Adipose tissue (tissue), 3 donors: ENCODE data around the gene ROPN1L. TPM values are rescaled to one million over a fixed set of nuclear protein-coding genes. Genes with fewer than 3 reads are reported as not detected.
"Not testable (repeated sequence)": the region's sequence is repeated elsewhere in the genome, so short reads cannot be mapped to it uniquely, and the experiment has no call there.

Experiments
- H3K27ac ChIP-seq: one replicate; pipeline ENCODE4 v1.5.1; 2013; ENCODE audit warnings: low read depth, low read length
- WGBS, 3 donors: extraction: QIAGEN DNeasy Blood & Tissue Kit; methylation state at CpG; one replicate each; pipeline ENCODE4 v1.1.7; 2013; 5-methylcytosine and 5-hydroxymethylcytosine counted together
- polyA plus RNA-seq, 3 donors: library from polyadenylated mRNA; stranded (reverse); fragments of 200-250 nt; gene quantifications; one replicate each; pipeline ENCODE4 v1.2.3, GENCODE V29; 2013
- donor health status: healthy with polysubstance abuse.
- donor health status: Bipolar disorder and iron deficiency.
- donor health status: healthy.

ROPN1L gene
- polyA plus RNA-seq, 3 donors, result 0.89 to 2.6 (median 2.1) TPM

DNA sequence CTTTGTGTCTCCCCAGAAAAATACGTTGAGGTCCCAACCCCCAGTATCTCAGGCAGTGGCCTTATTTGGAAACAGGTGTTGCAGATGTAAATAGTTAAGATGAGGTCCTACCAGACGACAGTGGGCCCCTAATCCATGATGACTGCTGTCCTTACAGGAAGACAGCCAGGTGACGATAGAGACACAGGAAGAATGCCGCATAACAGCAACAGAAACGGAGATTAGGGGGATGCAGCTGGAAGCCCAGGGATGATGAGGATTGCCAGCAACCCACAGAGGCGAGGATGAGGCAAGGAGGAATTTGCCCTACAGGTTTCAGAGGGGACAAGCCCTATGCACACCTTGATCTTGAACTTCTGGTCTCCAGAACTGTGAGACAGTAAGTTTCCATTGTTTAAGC lies 46.5 kb downstream of the ROPN1L start:
- no peak overlapping the region for H3K27ac ChIP-seq
- WGBS, 3 donors, result 67 to 71% (median 71%) methylated on average over 6 of the region's 6 CpGs

DNA sequence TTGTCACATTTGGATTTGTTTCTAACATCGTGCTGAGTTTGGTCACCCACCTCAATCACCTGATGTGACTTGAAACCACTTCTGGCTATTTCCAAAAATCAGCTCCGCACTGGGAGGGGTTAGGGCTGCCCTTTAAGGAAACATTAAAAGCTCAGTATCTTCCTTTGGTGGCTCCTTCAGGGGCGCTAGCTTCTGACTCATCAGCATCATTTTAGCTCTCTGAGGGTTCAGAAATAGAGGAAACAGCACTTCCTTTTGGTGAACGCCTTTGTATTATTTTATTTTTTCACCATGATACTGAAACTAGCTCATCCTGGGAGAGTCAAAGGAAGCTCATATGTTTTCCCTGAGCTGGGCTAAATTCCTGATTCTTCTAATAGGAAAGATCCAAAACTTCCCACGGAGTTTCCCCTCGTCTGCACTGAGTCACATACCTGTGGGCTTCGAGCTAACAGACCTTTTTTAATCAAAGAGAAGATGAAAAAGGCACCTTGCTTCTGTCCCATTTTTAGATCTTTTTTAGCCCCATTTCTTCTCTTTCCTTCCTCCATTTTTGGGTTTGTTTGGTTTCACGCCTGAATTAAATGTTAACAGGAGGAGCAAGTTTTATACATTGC lies 48.2 kb downstream of the ROPN1L start:
- H3K27ac ChIP-seq, result no peak overlapping the region
- WGBS, 3 donors, result 27 to 54% (median 30%) methylated on average over 8 of the region's 8 CpGs

DNA sequence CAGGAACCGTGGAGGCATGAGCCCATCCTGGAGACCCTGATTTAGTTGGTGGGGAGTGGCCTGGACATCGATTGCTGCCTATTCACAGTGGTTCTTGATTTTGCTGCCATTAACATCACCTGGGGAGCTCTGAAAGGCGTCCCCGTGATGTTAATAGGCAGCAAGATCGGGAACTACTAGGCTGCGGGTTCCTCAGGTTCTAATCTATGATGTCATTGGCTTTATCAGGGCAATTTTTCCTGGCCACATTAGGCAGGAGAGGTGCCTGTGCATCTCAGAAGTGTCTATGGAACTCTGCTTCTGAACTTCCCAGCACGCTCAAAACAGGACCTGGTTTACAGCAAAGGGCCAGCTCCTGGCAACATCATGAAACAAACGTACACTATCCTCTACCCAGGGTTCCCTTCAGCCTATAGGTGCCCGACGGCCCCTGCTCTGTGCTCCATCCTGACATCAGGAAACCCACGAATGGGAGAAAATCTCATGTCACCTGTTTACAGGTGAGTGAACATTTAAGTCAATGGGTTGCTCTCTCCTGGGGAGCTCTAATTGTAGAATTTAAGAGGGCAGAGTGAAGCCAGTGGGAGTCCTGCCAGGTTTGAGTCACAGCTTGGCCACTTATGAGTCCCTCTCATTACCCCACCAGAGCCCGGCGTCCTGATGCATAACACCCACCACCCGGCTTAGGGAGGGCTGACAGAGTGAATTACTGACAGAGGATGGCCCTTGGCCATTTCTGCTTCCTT lies 49.4 kb downstream of the ROPN1L start:
- WGBS, 3 donors, result 68 to 86% (median 85%) methylated on average over 14 of the region's 14 CpGs

DNA sequence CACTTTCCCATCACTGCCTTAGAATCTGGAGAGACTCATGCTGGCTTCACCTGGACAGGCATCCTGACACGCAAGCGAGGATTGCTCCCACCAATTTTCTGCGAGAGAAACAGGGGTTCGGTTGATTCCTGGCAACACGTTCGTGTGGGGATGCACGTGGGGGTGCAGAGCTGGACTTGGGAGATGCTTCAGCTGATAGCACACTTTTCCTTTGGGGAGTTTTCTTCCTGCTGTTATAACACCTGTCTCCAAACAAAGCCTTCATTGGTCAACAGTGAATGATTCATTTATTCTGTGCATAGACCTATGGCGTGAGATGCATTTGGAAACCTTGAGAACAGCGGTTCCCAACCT lies 50.0 kb downstream of the ROPN1L start:
- 86 to 94% (median 89%) methylated on average over 9 of the region's 9 CpGs for WGBS, 3 donors
- no peak overlapping the region for H3K27ac ChIP-seq

More for the DNA sequence above, 49.4 kb downstream of the ROPN1L start:
- no peak overlapping the region for H3K27ac ChIP-seq

DNA sequence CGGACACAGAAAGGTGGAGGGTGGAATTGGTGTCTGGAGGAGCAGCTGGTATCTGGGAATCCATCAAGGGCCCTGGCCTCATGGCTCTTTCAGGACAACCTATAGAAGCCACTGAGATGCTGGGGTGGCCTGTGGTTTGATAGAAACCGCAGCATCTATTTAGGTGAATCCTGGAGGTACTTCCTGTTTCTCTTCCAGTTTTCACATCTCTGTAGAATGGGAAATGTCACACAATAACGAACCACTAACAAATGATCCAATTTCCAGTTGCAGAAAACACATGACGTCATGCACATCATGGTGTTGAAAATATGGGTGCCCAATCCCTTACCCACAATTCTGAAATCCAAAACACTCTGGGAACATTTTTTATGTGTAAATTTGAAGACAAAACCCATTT lies 52.2 kb downstream of the ROPN1L start:
- no peak overlapping the region for H3K27ac ChIP-seq
- WGBS, 3 donors, result 77 to 86% (median 81%) methylated on average over 4 of the region's 4 CpGs

DNA sequence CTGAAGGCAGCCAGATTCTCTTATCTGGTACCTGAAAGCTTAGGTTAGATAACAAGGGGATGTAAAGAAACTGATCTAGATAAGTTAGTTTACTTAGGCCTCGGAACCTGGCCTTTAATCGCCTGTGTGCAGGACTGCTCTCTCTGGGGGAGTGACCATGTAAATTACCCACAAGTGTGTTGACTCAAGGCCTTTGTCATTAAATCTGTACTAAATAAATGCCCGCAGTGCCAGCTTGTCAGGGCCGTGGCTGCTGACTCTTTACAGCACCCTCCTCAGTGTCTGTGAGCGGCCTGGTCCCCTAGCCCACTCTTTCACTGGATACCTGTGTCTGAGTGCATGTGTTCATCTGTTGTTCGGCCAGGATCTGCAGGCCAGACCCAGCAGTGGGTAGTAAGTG lies 52.8 kb downstream of the ROPN1L start:
- H3K27ac ChIP-seq, result not testable (repeated sequence)
- 75 to 97% (median 96%) methylated on average over 6 of the region's 6 CpGs for WGBS, 3 donors

DNA sequence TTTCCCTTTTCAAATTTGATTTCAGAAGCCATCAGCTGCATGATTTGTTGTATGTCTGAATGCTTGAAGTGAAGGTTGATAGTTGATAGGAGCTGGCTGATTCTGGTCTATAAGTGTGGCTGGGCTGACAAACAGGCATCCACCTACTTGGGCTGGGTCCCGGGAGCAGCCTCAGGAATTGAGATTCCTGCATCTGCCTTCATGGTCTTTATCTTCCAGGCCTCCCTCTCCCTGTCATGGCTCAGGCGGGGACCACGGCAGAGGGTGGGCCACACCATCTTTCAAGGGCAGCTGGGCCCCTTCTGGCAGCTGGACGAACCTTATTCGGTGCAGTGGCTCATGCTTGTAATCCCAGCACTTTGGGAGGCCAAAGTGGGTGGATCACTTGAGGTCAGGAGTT lies 55.9 kb downstream of the ROPN1L start:
- WGBS, 3 donors, result 73 to 91% (median 87%) methylated on average over 5 of the region's 5 CpGs
- H3K27ac ChIP-seq, result no peak overlapping the region

DNA sequence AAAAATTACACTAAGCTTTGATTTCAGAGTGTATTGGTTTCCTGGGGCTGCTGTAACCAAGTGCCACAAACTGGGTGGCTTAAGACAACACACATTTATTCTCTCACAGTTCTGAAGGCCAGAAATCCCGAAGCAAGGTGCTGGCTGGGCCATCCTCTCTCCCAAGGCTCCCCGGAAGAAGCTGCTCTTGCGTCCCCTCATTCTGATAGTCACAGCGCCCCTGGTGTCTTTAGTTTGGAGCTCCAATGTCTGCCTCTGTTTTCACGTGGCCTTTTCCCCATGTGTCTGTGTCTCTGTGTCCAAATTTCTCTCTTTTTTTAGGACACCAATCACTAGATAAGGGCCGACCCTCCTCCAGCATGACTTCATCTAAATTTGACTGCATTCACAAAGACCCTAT lies 56.7 kb downstream of the ROPN1L start:
- WGBS, 3 donors, result 53 to 77% (median 73%) methylated on average over 6 of the region's 6 CpGs
- no peak overlapping the region for H3K27ac ChIP-seq

DNA sequence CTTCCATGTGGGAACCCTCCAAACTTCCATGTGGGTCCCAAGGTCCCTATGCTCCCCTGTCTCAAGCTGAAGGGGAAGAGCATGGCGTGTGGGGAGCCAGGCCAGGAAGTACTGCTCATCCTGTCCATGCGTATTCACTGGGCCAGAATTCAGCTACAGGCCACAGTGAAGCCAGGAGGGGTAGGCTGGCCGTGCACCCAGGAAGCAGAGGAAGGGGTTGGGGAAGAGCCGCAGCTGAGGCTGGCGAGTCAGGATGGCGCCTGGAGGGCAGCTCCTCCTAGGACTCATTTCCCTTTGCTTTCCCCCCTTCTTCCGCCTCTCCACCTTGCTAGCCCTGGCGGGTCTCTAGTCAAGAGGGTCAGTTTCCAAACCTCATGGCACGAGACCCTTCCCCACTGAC lies 57.4 kb downstream of the ROPN1L start:
- 76 to 85% (median 81%) methylated on average over 9 of the region's 9 CpGs for WGBS, 3 donors
- H3K27ac ChIP-seq, result no peak overlapping the region

DNA sequence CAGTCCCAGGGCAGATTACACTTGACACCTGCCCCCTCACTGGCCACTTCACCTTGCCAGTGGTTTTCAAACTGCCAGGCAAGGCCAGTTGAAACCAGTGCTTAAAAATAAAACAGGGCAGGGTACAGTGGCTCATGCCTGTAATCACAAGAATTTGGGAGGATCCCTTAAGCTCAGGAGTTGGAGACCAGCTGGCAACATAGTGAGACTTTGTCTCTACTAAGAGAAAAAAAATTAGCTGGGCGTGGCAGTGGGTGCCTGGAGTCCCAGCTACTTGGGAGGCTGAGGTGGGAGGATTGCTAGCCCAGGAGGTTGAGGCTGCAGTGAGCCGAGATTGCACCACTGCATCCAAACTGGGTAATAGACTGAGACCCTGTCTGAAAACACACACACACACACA lies 58.1 kb downstream of the ROPN1L start:
- H3K27ac ChIP-seq, result no peak overlapping the region
- WGBS, 3 donors, result 79 to 93% (median 88%) methylated on average over 2 of the region's 2 CpGs

DNA sequence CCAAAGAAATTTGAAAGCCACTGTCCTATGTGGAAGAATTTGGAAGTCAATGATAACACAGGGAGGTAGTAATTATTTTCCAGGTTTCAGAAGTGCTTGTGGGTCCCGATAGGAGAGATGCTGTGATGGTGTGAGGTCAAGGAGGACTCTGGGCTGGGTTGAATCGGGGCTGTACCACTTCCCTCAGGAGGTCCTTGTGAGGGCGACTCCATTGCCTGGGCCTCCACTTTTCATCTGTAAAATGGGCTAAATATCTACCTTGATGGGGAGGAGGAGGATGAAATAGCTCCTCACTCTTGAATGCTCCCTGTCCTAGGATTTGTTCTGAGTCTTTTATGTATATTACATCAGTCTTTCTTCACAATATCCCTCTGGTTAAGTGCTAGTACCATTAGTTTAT lies 59.0 kb downstream of the ROPN1L start:
- 80 to 98% (median 92%) methylated on average over 3 of the region's 3 CpGs for WGBS, 3 donors
- H3K27ac ChIP-seq, result no peak overlapping the region

DNA sequence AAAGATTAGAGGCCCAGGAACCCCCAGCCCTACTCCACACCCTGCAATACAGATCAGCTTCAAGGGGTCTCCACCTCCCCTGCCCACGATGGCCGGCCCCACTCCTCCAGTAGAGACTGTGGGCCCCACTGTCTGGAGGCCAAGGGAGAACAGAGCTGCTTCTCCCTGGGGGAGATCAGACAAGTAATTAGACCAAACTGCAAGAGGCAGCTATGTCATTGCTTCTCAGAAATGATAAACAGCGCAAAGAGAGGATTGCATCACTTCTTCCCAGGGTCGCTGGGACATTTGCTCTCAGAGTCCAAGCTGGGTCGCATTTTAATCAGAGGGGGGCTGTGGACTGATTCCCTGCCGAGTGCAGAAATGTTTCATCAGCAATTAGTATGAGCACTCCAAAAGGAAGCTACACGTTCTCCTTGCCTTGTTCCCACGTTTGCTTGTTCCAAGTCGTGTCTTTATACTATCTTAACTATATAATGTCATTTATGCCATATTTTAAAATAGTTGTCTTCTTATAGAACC lies 59.9 kb downstream of the ROPN1L start:
- 46 to 77% (median 53%) methylated on average over 9 of the region's 9 CpGs for WGBS, 3 donors
- H3K27ac ChIP-seq, result no peak overlapping the region

DNA sequence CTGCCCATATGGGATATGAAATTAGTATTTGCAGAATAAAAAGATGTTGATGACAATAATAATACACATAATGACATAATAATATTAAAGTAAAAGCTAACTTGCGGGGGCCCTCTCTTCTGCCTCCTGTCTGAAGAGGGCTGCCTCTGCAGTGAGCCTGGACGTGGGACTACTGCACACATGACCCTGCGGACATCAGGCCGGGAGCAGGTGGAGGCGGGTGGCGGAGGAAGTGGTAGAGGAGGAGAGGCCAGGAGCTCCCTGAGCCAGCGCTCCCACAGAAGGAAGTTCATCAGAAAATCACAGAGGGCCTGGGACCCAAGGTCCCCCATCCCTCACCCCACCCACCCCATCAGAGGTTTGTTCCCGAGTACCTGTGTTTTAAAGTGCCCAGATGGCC lies 60.5 kb downstream of the ROPN1L start:
- H3K27ac ChIP-seq, result no peak overlapping the region
- whole genome bisulfite sequencing, 3 donors, result 67 to 89% (median 88%) methylated on average over 8 of the region's 8 CpGs

DNA sequence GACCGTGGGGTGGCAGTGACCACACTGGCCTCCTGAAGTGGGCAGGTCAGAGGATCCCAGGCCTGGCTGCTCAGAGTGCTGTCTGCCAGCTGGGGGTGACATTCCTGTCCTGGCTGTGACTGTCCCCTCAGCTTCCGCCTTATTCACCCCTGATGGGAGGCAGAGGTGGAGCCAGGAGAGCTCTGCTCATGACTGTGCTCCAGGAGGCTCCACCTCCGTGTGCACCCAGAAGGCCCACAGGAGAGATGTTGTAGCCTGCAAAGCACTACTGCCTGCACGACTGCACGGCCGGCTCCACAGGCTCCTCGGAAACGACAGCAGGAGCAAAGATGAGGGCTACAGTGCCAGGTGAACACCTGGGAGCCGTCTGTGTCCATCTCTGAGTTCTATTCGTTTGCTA lies 60.9 kb downstream of the ROPN1L start:
- 72 to 85% (median 82%) methylated on average over 10 of the region's 10 CpGs for WGBS, 3 donors
- no peak overlapping the region for H3K27ac ChIP-seq

DNA sequence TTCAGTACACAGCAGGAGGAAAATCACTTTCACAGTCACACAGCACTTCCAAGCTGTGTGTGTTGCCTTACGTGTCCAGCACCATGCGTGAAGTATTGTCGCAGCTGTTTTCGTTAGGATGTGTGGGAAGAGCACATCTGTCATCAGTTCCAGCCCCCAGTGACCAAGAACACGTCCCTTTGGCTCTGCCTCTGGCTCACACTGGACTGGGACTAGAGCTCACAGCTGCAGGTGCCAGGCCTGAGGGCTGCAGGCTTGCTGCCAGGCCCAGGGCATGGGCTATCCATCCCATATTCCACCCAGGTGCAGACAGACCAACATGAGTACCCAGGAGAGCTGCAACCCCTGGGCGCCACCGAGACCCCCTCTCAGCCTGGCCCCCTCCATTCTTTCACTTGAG lies 61.6 kb downstream of the ROPN1L start:
- WGBS, 3 donors, result 58 to 88% (median 87%) methylated on average over 7 of the region's 7 CpGs
- H3K27ac ChIP-seq, result no peak overlapping the region

DNA sequence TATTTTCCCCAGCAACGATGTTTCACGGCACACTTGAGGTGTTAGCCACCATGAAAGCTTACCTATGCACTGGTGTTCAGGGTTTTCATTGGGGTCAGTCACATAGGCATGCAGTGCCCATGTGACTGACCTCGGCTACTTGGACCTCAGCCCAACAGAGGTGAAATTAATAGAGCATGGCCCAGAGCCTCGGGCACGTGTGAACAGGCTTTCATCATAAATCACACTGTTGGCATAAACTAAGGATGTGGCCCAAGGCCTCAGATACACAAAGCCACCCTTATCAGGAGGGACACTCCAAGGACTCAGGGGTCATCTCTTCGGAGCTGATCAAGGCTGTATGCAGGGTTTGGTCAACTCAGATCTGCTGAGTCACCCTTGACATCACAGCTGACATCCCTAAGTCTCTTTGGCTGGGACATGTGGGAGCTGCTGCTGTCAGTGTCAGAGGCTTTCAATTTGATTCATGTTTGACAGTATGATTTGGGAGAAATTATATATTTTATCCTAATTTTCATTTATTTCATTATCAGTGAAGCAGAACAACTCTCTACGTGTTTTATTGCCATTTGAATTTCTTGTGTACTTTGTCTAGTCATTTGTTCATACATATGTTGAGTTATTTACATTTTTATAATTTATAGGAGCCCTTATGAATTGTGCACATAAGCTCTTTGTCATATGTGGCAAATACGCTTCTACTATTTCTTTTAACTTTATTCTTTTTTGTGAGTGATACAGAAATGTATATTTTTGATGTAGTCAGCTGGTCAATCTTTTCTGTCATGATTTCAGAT lies 62.5 kb downstream of the ROPN1L start:
- 51 to 66% (median 56%) methylated on average over 8 of the region's 8 CpGs for WGBS, 3 donors

DNA sequence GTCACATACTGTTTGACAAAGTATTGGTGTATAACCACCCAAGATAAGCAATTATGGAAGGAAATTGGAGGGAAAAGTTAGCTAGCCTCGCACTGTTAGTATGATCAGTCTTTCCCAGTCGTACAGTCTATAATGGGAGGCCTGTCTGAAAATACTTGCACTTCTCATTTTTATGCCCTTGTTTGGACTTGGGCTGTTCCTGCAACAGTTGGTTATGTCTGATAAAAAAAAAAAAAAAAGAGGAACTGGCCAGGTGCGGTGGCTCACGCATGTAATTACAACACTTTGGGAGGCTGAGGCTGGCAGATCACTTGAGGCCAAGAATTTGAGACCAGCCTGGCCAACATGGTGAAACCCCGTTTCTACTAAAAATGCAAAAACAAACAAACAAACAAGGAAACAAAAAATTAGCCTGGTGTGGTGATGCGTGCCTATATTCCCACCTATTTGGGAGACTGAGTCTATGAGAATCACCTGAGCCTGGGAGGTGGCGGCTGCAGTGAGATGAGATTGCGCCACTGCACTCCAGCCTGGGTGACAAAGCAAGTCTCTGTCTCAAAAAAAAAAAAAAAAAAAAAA lies 63.9 kb downstream of the ROPN1L start:
- no peak overlapping the region for H3K27ac ChIP-seq
- WGBS, 3 donors, result 62 to 86% (median 66%) methylated on average over 8 of the region's 8 CpGs

More for the DNA sequence above, 62.5 kb downstream of the ROPN1L start:
- no peak overlapping the region for H3K27ac ChIP-seq

DNA sequence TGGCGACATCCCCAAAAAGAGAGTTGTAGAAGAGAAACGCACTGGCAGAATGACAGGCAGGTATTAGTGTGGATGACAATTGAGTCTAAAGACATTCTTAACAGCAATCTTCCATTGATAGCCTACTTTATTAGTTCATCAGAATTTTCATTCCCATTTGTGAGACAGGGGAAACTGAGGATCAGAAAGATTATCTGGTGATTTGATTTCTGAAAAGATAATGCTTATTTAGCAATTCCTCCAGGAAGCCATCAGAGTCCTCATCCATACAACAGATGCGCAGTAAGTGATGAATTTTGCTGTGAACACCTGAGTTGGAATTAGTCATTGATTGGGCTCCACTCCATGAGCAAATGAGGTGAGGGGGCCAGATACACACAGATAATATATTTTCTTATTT lies 64.9 kb downstream of the ROPN1L start:
- WGBS, 3 donors, result 96 to 98% (median 98%) methylated on average over 3 of the region's 3 CpGs
- no peak overlapping the region for H3K27ac ChIP-seq

DNA sequence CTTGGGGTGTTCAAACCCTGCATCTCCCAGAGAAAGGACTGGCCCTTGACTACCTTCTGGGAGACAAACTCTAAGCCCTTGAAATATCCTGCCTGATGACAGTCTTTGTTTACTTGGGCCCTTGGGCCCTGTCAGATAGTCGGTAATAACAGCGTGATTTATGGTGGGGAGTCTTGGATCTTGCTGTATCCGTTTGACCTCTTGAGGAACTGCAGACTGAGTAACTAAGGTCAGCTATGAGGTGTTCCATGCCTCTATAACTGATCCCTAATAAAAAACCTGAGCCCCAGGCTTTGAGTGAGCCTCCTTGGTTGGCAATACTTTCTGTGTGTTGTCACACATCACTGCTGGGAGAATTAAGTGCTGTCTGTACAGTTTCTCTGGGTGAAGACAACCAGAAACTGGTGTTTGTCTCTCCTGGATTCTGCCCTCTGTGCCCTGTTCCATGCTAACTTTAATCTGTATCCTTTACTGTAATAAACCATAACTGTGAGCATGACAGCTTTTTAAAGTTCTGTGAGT lies 66.0 kb downstream of the ROPN1L start:
- H3K27ac ChIP-seq, result no peak overlapping the region
- 55 to 57% (median 55%) methylated on average over 3 of the region's 3 CpGs for WGBS, 3 donors
